Memory B cell (primary cell): Measurements from ENCODE around the gene GLIS1.

Experiments
- ATAC-seq: fragments of 150-1000 bp; cut with Tn5 transposase; 2 replicates; pipeline ENCODE4 v1.10.0; 2021; ENCODE audit warnings: low read depth, mild to moderate bottlenecking, moderate library complexity
- DNase-seq, 2 donors: peaks; one replicate each; pipeline ENCODE4 v3.0.0; 2022; ENCODE audit warnings: low spot score in 2 of 2
- H3K27ac Mint-ChIP-seq: one replicate; pipeline ENCODE4 v1.8.0; 2022; ENCODE audit warnings: mild to moderate bottlenecking, moderate library complexity, mixed read lengths
- H3K27me3 Mint-ChIP-seq: one replicate; pipeline ENCODE4 v1.8.0; 2022; ENCODE audit warnings: mixed read lengths
- H3K36me3 Mint-ChIP-seq: one replicate; pipeline ENCODE4 v1.8.0; 2022; ENCODE audit warnings: mild to moderate bottlenecking, mixed read lengths
- H3K4me1 Mint-ChIP-seq: one replicate; pipeline ENCODE4 v1.8.0; 2022; ENCODE audit warnings: mixed read lengths
- H3K4me3 Mint-ChIP-seq: one replicate; pipeline ENCODE4 v1.8.0; 2022; ENCODE audit warnings: mild to moderate bottlenecking, moderate library complexity, mixed read lengths
- H3K9me3 Mint-ChIP-seq: one replicate; pipeline ENCODE4 v1.8.0; 2022; ENCODE audit warnings: mixed read lengths

Gene GLIS1

DNA sequence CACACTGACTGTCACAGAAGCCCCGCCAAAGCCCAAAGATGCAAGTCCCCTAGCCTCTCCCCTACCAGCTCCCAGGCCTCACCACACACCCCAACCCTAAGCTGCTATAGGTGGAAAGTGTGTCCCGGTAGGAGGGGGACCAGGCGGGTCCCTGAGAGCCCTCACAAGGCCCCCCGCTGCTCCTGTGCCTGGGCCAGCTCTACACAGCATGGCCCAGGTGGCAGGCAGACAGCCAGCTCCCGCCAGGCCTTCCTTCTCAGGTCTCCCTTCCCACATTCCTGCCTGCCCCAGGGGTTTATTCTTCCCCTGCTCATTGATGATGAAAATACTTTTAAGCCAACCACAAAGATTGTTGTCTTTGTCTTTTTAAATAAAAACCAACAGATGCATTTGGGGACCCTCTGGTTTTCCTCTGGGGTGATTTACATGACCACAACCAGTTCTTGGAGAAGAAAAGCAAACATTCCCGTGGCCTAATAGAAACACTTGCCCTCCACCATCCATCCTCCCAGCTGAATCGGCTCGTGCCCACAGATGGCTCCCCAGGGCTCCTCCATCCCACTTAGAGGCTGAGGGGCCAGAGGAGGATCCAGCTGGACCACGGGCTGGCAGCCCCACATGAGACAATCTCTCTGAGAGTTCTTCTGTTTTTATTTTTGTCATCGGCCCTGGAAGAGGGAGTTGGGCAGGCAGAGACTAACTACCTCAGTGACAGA, 186.7 kb downstream of the GLIS1 start:
- no peaks in the 10 kb centered on the region for H3K36me3 Mint-ChIP-seq
- H3K9me3 Mint-ChIP-seq = no peaks in the 10 kb centered on the region
- peaks cover 6% of the 10 kb centered on the region for H3K27me3 Mint-ChIP-seq
- no peak overlapping the region for H3K27ac Mint-ChIP-seq
- H3K4me3 Mint-ChIP-seq = no peak overlapping the region
- H3K4me1 Mint-ChIP-seq = no peaks in the 10 kb centered on the region
- DNase-seq (no peak), ATAC-seq (no peak)

- Mint-ChIP-seq H3K9me3 (no peaks in the 10 kb centered on the region), H3K36me3 (no peaks in the 10 kb centered on the region), H3K4me3 (no peak overlapping the region), H3K4me1 (no peaks in the 10 kb centered on the region), H3K27me3 (peaks cover 7% of the 10 kb centered on the region), H3K27ac (no peak overlapping the region)
- no peak for DNase-seq
- no peak for ATAC-seq
Observed at GRCh38 chr1:53551428-53551995, 187.5 kb downstream of the GLIS1 start.

DNA sequence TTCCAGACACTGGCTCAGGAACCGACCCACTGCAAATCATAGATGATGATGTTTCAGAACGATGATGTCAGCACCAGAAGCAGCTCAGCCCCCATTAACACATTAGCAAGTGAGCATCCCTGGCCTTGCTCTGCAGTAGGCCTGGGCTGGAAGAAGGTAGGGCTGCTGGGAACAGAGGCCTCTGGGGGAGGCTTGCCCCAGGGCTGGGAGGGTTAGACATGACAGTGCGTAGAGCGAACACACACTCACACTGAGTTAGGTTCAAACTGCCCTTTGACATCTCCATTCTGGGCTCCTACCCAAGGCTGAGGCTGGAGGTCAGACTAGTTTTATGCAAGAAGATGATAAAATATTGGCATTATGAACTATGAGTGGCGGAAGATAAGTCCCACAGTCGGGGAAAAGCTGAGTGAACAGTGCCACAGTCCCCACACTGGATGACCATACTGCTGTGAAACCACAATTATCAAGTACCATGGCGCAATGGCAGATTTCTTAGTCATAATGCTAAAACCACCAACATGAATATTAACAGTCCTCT, 188.7 kb downstream of the GLIS1 start:
- H3K4me1 Mint-ChIP-seq = no peaks in the 10 kb centered on the region
- no peaks in the 10 kb centered on the region for H3K36me3 Mint-ChIP-seq
- H3K9me3 Mint-ChIP-seq = no peaks in the 10 kb centered on the region
- no peak for DNase-seq
- no peak overlapping the region for H3K4me3 Mint-ChIP-seq
- no peak for ATAC-seq
- H3K27ac Mint-ChIP-seq = no peak overlapping the region
- H3K27me3 Mint-ChIP-seq = peaks cover 7% of the 10 kb centered on the region

GRCh38 chr1:53549781-53550180, 189.2 kb downstream of the GLIS1 start:
- Mint-ChIP-seq H3K4me1 (no peaks in the 10 kb centered on the region), H3K9me3 (no peaks in the 10 kb centered on the region), H3K4me3 (no peak overlapping the region), H3K36me3 (no peaks in the 10 kb centered on the region), H3K27me3 (peaks cover 7% of the 10 kb centered on the region), H3K27ac (no peak overlapping the region)
- no peak for DNase-seq
- ATAC-seq = no peak

GRCh38 chr1:53549287-53549686, 189.7 kb downstream of the GLIS1 start:
- DNase-seq (no peak), ATAC-seq (no peak)
- Mint-ChIP-seq H3K4me3 (no peak overlapping the region), H3K9me3 (no peaks in the 10 kb centered on the region), H3K27ac (no peak overlapping the region), H3K36me3 (no peaks in the 10 kb centered on the region), H3K4me1 (no peaks in the 10 kb centered on the region), H3K27me3 (peaks cover 7% of the 10 kb centered on the region)

- ATAC-seq (no peak), DNase-seq (no peak)
- no peaks in the 10 kb centered on the region for H3K36me3 Mint-ChIP-seq
- H3K27ac Mint-ChIP-seq = no peak overlapping the region
- H3K9me3 Mint-ChIP-seq = no peaks in the 10 kb centered on the region
- peaks cover 7% of the 10 kb centered on the region for H3K27me3 Mint-ChIP-seq
- H3K4me1 Mint-ChIP-seq = no peaks in the 10 kb centered on the region
- no peak overlapping the region for H3K4me3 Mint-ChIP-seq
Observed at GRCh38 chr1:53548031-53548491, 190.9 kb downstream of the GLIS1 start.

DNA sequence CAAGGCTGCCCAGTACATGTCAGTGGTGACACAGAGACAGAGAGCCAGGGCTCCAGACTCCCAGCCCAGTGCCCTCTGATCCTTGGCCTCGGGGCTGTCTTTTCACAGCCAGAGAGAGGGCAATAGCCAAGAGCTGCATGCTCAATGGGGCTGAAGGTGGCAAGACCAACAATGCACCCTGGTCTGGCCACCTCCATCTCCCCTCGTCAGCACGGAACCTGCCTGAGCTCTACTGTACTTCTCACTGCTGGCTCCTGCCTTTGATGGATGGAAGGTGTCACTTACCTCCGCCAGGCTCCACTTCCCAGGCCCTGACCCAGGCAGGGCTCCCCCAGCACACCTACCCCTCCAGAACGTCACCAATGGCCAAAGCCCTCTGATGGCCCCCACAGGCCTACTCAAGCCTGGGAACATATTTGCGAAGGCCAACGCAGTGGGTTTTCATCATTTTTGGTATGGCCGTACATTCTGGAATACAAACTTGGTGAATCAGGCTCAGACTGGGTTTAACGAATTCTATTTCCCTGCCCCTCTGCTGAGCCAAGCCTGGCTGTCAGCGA, 191.7 kb downstream of the GLIS1 start:
- ATAC-seq (no peak), DNase-seq (no peak)
- Mint-ChIP-seq H3K27me3 (peaks cover 7% of the 10 kb centered on the region), H3K4me3 (no peak overlapping the region), H3K27ac (no peak overlapping the region), H3K4me1 (no peaks in the 10 kb centered on the region), H3K36me3 (no peaks in the 10 kb centered on the region), H3K9me3 (no peaks in the 10 kb centered on the region)

DNA sequence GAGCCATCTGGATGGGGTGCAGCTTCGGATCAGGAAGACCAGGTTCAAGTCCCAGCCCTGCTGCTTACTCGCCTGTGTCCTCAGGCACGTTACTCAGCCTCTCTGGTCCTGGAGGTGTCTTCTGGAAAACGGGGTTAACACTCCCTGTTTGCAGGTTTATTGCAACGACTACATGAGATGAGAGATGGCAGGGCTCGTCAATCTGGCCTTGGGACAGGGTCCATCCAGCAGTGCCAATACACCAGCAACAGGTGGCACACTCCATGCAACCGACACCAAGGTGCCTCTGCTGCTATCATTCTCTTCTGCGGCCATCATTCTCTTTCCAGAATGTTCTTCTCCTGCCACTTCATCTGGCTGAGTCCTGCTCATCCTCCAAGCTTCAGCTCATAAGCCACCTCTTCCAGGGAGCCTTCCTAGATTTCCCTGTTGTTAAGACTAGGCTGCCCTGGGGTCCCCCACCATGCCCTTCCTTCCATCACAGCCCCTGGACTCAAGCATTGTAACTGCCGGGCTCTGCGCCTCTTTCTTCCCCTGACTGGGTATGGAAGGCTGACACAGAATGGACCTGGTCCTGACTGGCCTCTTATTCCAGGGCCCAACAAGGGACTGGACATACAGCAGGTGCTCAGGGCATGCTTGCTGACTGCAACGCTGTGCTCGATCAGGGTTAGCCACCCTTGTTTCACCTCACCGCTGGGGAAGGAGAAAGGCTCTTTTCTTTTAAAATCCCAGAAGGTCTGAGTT, 192.4 kb downstream of the GLIS1 start:
- no peaks in the 10 kb centered on the region for H3K9me3 Mint-ChIP-seq
- no peaks in the 10 kb centered on the region for H3K4me1 Mint-ChIP-seq
- no peaks in the 10 kb centered on the region for H3K36me3 Mint-ChIP-seq
- H3K4me3 Mint-ChIP-seq = no peak overlapping the region
- H3K27ac Mint-ChIP-seq = no peak overlapping the region
- H3K27me3 Mint-ChIP-seq = peaks cover 3% of the 10 kb centered on the region
- ATAC-seq = no peak
- no peak for DNase-seq

GRCh38 chr1:53545663-53546408, 193.1 kb downstream of the GLIS1 start:
- Mint-ChIP-seq H3K9me3 (no peaks in the 10 kb centered on the region), H3K4me3 (no peak overlapping the region), H3K36me3 (no peaks in the 10 kb centered on the region), H3K27me3 (peaks cover 3% of the 10 kb centered on the region), H3K27ac (no peak overlapping the region), H3K4me1 (no peaks in the 10 kb centered on the region)
- no peak for DNase-seq
- ATAC-seq = no peak

DNA sequence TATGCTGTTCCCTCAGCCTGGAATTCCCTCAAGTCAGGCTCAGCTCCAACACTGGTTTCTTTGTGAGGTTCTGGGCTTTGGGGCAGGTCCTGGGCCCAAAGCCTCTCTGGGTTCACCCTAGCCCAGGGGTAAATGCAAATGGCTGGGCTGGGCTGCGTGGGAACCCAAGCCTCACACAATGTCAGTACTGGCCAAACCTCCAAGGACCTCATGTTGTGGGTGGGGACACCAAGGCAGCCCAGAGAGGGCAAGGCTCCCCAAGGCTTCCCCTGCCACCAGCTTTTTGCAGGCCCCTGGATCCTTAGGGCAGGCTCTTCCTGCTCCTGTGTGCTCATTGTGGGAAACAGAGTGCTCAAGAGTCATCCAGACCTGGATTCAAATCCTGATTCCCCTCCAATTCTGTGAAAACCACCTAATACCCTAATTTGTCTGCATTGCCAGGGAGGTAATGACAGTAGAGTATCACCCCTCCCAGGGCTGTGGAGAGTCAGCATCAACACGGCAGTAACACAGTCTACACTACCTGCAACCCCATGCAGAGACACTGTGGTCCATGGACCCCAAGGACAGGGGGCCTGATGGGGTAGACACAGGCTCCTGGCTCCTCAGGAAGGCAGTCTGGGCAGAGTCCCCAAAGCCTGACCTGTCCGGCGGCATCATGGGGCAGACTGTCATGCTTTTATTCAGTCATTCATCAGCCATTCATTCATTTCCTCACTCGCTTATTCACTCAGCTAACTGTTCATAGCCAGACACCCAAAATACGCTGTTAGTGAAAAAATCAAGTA, 194.0 kb downstream of the GLIS1 start:
- H3K27me3 Mint-ChIP-seq = peaks cover 4% of the 10 kb centered on the region
- no peak overlapping the region for H3K4me3 Mint-ChIP-seq
- ATAC-seq (no peak), DNase-seq (no peak)
- no peaks in the 10 kb centered on the region for H3K4me1 Mint-ChIP-seq
- no peak overlapping the region for H3K27ac Mint-ChIP-seq
- no peaks in the 10 kb centered on the region for H3K9me3 Mint-ChIP-seq
- H3K36me3 Mint-ChIP-seq = no peaks in the 10 kb centered on the region

GRCh38 chr1:53543778-53544695, 194.9 kb downstream of the GLIS1 start:
- Mint-ChIP-seq H3K4me1 (peaks cover 3% of the 10 kb centered on the region), H3K9me3 (no peaks in the 10 kb centered on the region), H3K27ac (no peak overlapping the region), H3K27me3 (peaks cover 9% of the 10 kb centered on the region), H3K36me3 (no peaks in the 10 kb centered on the region), H3K4me3 (no peak overlapping the region)
- DNase-seq = no peak
- ATAC-seq = no peak

DNA sequence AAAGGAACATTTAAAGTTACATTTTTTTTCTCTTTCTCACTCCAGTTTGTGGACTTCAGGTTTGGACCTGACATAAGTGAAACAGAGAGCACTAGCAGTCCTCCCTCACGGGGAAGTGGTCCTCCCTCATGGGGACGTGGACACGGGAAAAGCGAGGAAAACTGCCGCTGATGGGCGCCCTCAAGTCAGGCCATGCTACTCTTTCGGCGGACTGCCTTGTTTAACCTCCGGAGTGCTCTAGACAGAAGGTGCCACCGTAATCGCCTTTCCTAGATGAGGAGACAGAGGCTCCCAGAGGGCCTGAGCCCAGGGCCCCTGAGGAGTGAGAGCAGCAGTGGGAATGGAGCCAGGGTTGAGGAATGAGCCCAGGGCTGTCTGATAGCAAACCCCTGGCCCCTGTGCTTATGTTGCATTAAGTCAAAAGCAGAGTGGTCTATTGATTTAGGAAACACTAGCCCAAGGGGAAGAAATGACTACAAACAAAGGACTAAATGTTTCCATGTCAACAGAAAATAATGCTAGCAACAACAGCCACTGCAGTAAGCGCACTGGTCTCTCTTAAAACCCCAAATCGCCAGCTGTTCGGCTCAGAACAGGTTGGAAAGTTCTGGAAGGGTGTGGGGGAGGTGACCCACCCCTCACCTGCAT, 195.7 kb downstream of the GLIS1 start:
- no peak overlapping the region for H3K4me3 Mint-ChIP-seq
- no peaks in the 10 kb centered on the region for H3K9me3 Mint-ChIP-seq
- peaks cover 9% of the 10 kb centered on the region for H3K27me3 Mint-ChIP-seq
- no peak for DNase-seq
- no peak for ATAC-seq
- H3K36me3 Mint-ChIP-seq = no peaks in the 10 kb centered on the region
- peaks cover 3% of the 10 kb centered on the region for H3K4me1 Mint-ChIP-seq
- no peak overlapping the region for H3K27ac Mint-ChIP-seq
